Right cardiac atrium (tissue), 5 donors: Measurements from ENCODE around the gene RDH11. TPM values are rescaled to one million over a fixed set of nuclear protein-coding genes. Genes with fewer than 3 reads are reported as not detected.
A peak's percentile ranks its signal among the peaks of the same experiment; 100 is the strongest.

Source experiments
- ATAC-seq, 2 donors: fragments of 200-7000 bp; cut with Tn5 transposase; one replicate each; pipeline versions ENCODE4 v1.8.0 to v1.9.1; 2020; ENCODE audit warnings: moderate library complexity in 2 of 2, mild to moderate bottlenecking in 1 of 2
- DNase-seq, 3 donors: peaks; one replicate each; pipeline ENCODE4 v3.0.0-alpha.2; 2020
- H3K27ac ChIP-seq: one replicate; pipeline ENCODE4 v1.5.1; 2013; ENCODE audit warnings: mild to moderate bottlenecking, low read length, control low read depth, moderate library complexity
- H3K27me3 ChIP-seq: one replicate; pipeline ENCODE4 v1.6.1; 2013; ENCODE audit not compliant: control insufficient read depth, insufficient read depth
- H3K4me1 ChIP-seq: one replicate; pipeline ENCODE4 v1.6.1; 2013; ENCODE audit warnings: low read length; ENCODE audit not compliant: control insufficient read depth, insufficient read depth
- H3K4me3 ChIP-seq: one replicate; pipeline ENCODE4 v1.5.1; 2013; ENCODE audit warnings: low read length, control low read depth
- H3K9me3 ChIP-seq: one replicate; pipeline ENCODE4 v1.6.1; 2013; ENCODE audit warnings: low read length; ENCODE audit not compliant: control insufficient read depth
- WGBS: extraction: QIAGEN DNeasy Blood & Tissue Kit; methylation state at CpG from one replicate; pipeline ENCODE4 v1.1.7; 2013; 5-methylcytosine and 5-hydroxymethylcytosine counted together
- intact Hi-C, 4 donors: fragments of 100-400 bp; cut with DNase I; formaldehyde crosslinking; loops; one replicate each; pipeline versions ENCODE4 v1.11.0 to v1.14.0; 2022 to 2023
- polyA plus RNA-seq: library from polyadenylated mRNA; stranded (reverse); fragments of 200-250 nt; gene quantifications from one replicate; pipeline ENCODE4 v1.2.3, GENCODE V29; 2013
- total RNA-seq, 4 donors: library from RNA; stranded (reverse); fragmentation: NEBNext Ultra II Directional; extraction: Animal tissue kit (Norgen Biotek cat#: 25700); gene quantifications; one replicate each; pipeline ENCODE4 v1.2.1, GENCODE V29; 2021
- donor health status: healthy with polysubstance abuse.
- donor health status: DM: no; HTN: yes; CAD: no.
- donor health status: DM: no; HTN: no; CAD: no.
- donor health status: DM: no; HTN: yes; CAD: no; lungs with severe emphysema.
- donor health status: DM: yes; HTN: yes; CAD: no.

Gene RDH11
- total and polyA plus RNA-seq, 5 donors, result 17.5 to 21.5 (median 18.7) TPM

DNA sequence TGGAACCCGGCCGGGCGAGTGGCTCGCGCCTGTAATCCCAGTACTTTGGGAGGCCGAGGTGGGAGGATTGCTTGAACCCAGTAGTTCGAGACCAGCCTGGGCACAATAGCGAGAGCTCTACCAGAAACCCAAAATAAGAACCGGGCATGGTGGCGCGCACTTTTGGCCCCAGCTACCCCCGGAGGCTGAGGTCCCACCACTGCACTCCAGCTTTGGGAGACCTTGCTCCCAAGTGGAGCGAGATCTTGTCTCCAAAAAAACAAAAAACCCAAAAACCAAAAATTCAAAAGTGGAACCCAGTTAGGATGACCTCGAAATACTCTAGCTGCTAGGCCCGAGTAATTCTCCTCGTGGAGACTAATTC, 20.4 kb downstream of the RDH11 start:
- no peak for DNase-seq
- no peaks in the 10 kb centered on the region for H3K9me3 ChIP-seq
- ATAC-seq, result no peak
- H3K27me3 ChIP-seq, result no peaks in the 10 kb centered on the region
- peaks cover 3% of the 10 kb centered on the region for H3K4me1 ChIP-seq
- intact Hi-C loops, result no loop called here
- WGBS, result 33% methylated on average over 16 of the region's 16 CpGs
- H3K27ac ChIP-seq, result peak overlapping the region; percentile 84
- H3K4me3 ChIP-seq, result peak overlapping the region; percentile 78

DNA sequence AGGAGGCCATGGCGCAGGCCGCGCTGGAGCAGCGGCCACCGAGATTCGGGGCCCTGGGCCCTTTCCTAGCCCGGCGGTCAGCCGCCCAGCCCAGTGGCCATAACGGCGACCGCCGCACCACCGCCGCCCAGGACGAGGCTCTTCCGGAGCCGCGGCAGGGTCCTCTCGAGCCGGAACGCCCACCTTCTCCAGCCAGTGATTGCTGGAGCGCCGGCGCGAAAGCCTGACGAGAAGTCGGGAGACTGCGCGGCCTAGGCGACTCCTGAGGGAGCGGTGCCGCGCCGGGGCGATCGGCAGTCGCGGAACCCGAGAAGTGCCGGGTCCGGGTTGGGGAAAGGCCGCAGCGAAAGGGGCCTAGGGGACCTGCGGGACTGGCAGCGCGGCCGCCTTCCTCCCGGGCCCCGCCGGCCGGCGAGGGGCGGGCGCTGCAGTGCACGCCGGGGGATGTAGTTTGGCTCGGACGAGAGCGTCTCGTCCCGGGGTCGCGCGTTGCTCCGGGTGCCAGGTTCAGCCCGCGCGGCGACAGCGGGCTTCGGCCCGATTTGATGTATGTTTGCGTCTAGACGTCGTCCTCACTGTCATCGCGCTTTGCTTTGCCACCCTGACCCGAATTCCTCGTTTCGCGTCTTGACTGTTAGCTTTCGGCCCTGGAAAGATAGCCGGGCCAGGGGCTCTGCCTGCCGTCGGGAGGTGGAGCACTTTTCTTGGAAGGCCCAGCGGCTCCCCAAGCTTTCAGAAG, 20.9 kb downstream of the RDH11 start, which contains the start of gene VTI1B:
Gene VTI1B (minus strand): TSS at position 153 of the 739 bp plus-strand sequence. CDS start 143 bp downstream, at position 10.
- Histone ChIP-seq H3K4me1 (peaks cover 3% of the 10 kb centered on the region), H3K4me3 (peak within 1 kb of the TSS; percentile 78), H3K27ac (peak within 1 kb of the TSS; percentile 99), H3K27me3 (no peaks in the 10 kb centered on the region), H3K9me3 (no peaks in the 10 kb centered on the region)
- ATAC-seq (peak; percentile 97 to 98), DNase-seq (peak; percentile 87 to 94 (median 93))
- WGBS, result under 1% methylated on average over 87 of the region's 87 CpGs
- intact Hi-C loops, result no loop called here

DNA sequence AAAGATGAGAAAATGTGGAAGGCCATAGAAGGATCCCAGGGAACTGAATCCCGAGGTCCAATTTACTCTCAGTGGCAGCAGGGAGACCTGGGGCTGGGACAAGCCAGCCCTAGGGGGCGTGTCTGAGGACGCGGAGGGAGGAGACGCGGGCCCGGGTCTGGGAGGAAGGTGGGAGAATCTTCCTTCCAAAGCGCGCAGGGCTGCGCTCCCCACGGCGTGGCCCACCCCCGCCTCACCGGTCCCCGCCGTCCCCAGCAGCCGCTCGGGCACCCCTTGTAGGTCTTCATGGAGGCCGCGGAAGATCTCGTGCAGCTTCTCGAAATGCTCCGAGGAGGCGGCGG, 21.5 kb downstream of the RDH11 start:
- no peaks in the 10 kb centered on the region for H3K9me3 ChIP-seq
- peaks cover 3% of the 10 kb centered on the region for H3K4me1 ChIP-seq
- no peaks in the 10 kb centered on the region for H3K27me3 ChIP-seq
- ATAC-seq, result peak; percentile 89 to 91
- peak overlapping the region; percentile 78 for H3K4me3 ChIP-seq
- H3K27ac ChIP-seq, result peak overlapping the region; percentile 99
- intact Hi-C loops, result no loop called here
- peak; percentile 72 to 89 (median 88) for DNase-seq
- WGBS, result under 1% methylated on average over 25 of the region's 25 CpGs

DNA sequence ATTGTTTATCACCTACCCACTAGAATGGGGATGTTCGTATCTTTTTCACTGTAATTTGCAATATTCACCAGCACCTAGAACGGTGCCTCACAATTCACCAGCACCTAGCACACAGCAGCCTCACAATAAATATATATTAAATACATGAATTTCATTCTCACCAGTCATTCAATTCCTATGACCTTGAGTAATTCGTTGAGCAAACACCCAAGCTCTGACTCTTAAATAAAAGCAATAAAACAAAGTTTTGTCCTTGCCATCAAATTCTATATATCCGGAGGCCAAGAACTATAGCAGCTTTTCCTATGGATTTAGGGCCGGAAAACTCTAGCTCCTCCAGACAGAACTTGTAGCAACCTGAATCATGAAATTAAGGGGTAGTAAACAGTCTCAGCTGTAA, 22.1 kb downstream of the RDH11 start:
- H3K27ac ChIP-seq, result no peak overlapping the region

DNA sequence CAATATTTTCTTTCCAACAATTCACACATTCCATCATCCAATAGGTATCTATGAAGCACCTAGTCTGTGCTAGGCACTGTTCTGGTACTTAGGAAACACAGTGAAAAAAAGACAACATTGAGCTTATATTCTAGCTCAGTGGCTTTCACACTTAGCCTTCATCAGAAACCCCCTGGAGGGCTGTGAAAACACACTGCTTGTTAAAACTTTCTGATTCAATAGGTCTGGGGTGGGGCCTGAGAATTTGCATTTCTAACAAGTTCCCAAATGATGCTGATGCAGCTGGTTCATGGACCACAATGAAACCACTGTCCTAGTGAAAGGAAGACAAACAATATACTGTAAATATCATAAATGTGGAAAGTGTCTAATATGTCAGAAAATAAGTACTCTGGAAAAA, 27.0 kb downstream of the RDH11 start:
- intact Hi-C loops, result loop anchor here in 1 of 4 donors (5.0 kb wide), 1 partner anchor 46 kb away; no protein-coding TSS in a partner anchor
- Histone ChIP-seq H3K4me3 (no peak overlapping the region), H3K9me3 (no peaks in the 10 kb centered on the region), H3K4me1 (peaks cover 3% of the 10 kb centered on the region), H3K27me3 (no peaks in the 10 kb centered on the region), H3K27ac (no peak overlapping the region)
- ATAC-seq (no peak), DNase-seq (no peak)

More for the DNA sequence above, 22.1 kb downstream of the RDH11 start:
- no peak for ATAC-seq
- 41% methylated on average over 5 of the region's 5 CpGs for WGBS
- Histone ChIP-seq H3K4me1 (peaks cover 3% of the 10 kb centered on the region), H3K4me3 (peak overlapping the region; percentile 78), H3K27me3 (no peaks in the 10 kb centered on the region), H3K9me3 (no peaks in the 10 kb centered on the region)
- DNase-seq, result no peak
- intact Hi-C loops, result no loop called here

DNA sequence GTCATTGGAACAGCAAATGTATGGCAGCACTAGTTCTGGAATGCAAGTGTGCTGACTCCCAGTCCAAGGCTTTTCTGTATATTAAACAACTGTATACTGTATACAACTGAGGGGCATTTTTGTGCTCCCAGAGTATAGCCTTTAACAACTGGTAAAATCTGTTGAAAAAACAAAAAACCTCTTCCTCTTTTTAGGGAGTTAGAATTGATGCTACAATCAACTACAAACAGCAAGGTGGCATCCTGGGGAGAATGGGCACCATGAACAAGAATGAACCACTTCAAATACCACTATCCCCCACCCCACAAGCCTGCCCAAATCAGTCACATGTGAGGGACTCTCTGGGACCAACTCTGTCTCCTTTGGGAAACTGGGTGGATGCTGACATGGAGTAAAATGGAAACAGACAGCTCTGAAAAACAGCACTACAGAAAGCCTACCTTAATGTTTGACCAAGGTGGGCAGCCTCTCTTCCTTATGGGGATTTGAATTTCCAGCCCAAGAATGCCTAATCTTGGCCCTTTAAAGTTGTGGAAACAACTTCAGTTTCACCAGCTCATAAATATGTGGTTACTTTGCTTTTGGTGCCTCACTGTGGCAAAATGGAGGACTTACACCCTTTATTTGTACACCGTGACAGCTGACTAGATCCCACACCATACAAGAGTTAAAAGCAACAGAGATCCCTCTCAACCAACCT, 28.7 kb downstream of the RDH11 start:
- no peak overlapping the region for H3K27ac ChIP-seq
- intact Hi-C loops, result loop anchor here in 2 of 4 donors (2.0 to 5.0 kb wide), 2 partner anchors 45 to 48 kb away; partner anchors contain the start of gene ARG2 (in 1 of the 2)
- no peak overlapping the region for H3K4me3 ChIP-seq
- ATAC-seq (peak; percentile 69 to 74), DNase-seq (no peak)
- H3K27me3 ChIP-seq, result no peaks in the 10 kb centered on the region
- 24% methylated on average over 1 of the region's 1 CpG for WGBS
- H3K9me3 ChIP-seq, result no peaks in the 10 kb centered on the region
- no peaks in the 10 kb centered on the region for H3K4me1 ChIP-seq

DNA sequence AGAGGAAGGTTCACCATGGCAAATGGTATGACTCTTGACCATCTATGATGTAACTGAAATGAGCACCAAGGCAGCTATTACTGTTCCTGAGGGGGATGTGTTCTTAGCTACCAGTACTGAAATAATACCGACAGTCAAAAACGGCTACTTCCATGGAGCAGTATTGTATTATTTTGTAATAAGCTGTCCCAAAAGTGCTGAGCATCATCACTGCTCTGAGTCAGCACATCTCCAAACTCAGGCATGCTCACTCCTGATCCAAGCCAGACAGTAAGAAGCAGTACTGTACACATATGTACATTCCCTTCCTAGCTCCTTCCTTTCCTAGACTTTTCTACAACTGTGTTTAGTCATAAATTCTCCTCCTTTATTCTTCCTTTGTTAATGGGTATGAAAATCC, 29.7 kb downstream of the RDH11 start:
- ATAC-seq (peak in 1 of 2 donors; percentile 37), DNase-seq (no peak)
- Histone ChIP-seq H3K4me3 (no peak overlapping the region), H3K27ac (no peak overlapping the region), H3K9me3 (no peaks in the 10 kb centered on the region), H3K27me3 (no peaks in the 10 kb centered on the region), H3K4me1 (no peaks in the 10 kb centered on the region)
- WGBS, result 65% methylated on average over 2 of the region's 2 CpGs
- intact Hi-C loops, result loop anchor here in 2 of 4 donors (2.0 to 5.0 kb wide), 2 partner anchors 44 to 47 kb away; partner anchors contain the start of gene ARG2 (in 1 of the 2)

DNA sequence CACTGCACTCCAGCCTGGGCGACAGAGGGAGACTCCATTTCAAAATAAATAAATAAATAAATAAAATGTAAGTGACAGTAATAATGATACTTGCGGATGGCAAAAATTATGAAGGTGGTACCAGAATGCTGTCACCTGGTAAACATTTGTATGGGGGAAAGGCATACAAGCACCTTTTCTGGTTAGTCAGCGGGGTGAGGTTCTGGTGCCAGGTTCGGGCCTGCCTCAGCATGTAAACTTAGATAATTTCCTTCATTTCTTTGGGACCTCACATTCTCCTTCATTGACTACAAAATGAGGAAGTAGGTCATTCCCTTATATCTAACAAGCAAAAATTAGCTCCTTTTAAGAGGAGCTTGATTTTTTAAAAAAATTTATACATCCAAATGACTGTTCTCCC, 31.9 kb downstream of the RDH11 start:
- DNase-seq (no peak), ATAC-seq (no peak)
- H3K27ac ChIP-seq, result no peak overlapping the region
- H3K9me3 ChIP-seq, result no peaks in the 10 kb centered on the region
- intact Hi-C loops, result no loop called here
- no peak overlapping the region for H3K4me3 ChIP-seq
- WGBS, result 82% methylated on average over 4 of the region's 4 CpGs
- H3K27me3 ChIP-seq, result no peaks in the 10 kb centered on the region
- no peaks in the 10 kb centered on the region for H3K4me1 ChIP-seq

DNA sequence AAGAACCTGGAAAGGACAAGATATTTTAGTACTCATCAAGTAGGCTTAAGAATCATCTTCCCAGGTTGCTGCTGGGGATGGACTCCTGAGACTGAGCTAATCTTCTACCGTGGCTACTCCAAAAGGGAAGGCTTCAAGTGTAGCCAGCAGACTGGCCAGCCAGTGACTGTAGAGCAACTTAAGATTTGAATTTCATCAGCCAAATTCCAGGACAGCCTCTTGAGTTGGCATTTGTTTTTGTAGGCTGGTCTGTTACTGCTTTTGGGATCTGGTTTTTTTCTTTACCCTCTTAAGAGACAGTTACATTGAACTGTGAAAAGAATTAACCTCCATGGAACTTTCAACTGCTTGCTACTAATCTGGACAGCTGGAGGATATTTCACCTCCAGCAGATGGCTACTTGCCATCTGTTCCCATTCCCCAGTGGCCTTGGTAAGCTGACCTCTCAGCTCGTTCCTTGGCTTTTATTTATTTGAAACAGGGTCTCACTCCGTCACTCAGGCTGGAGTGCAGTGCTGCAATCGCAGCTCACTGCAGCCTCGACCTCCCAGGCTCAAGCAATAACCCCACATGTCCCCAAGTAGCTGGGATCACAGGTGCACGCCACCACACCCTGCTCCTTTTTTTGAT, 41.8 kb downstream of the RDH11 start:
- ATAC-seq, result no peak
- H3K27ac ChIP-seq, result no peak overlapping the region
- no peaks in the 10 kb centered on the region for H3K9me3 ChIP-seq
- intact Hi-C loops, result no loop called here
- H3K27me3 ChIP-seq, result no peaks in the 10 kb centered on the region
- DNase-seq, result no peak
- no peaks in the 10 kb centered on the region for H3K4me1 ChIP-seq
- no peak overlapping the region for H3K4me3 ChIP-seq
- 83% methylated on average over 6 of the region's 6 CpGs for WGBS

DNA sequence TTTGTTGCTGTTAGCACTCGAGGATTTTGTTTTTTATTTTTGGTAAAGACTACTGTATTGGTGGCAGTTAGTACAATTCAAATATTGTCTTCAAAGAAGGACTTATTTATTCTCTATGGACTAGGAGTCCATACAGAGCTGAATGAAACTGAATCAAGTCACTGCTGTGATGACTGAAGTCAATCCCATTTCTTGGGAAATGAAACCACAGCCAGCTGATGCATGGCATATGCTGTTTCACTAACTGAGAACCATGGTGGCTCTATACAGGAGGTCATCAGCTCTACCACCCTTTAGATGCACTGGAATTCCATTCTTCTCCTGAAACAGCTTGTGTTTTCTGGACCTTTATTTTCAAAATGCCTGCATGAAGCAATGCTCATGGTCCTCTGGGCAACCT, 43.4 kb downstream of the RDH11 start:
- intact Hi-C loops, result no loop called here
- H3K27ac ChIP-seq, result no peak overlapping the region
- H3K9me3 ChIP-seq, result no peaks in the 10 kb centered on the region
- H3K27me3 ChIP-seq, result no peaks in the 10 kb centered on the region
- H3K4me1 ChIP-seq, result no peaks in the 10 kb centered on the region
- ATAC-seq (no peak), DNase-seq (no peak)
- WGBS, result 88% methylated on average over 1 of the region's 1 CpG
- H3K4me3 ChIP-seq, result no peak overlapping the region

DNA sequence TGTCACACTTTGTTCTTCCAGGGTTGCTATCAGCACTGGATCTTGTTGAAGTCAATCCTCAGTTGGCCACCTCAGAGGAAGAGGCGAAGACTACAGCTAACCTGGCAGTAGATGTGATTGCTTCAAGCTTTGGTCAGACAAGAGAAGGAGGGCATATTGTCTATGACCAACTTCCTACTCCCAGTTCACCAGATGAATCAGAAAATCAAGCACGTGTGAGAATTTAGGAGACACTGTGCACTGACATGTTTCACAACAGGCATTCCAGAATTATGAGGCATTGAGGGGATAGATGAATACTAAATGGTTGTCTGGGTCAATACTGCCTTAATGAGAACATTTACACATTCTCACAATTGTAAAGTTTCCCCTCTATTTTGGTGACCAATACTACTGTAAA, 44.9 kb downstream of the RDH11 start:
- H3K27ac ChIP-seq, result no peak overlapping the region
- no peak overlapping the region for H3K4me3 ChIP-seq
- ATAC-seq (no peak), DNase-seq (no peak)
- intact Hi-C loops, result no loop called here
- H3K9me3 ChIP-seq, result no peaks in the 10 kb centered on the region
- no peaks in the 10 kb centered on the region for H3K27me3 ChIP-seq
- 89% methylated on average over 2 of the region's 2 CpGs for WGBS
- H3K4me1 ChIP-seq, result no peaks in the 10 kb centered on the region
